T47D (cell line): Measurements from ENCODE around the gene GPC3.

ENCODE experiments used
- DNase-seq, 2 experiments: peaks; one replicate each; pipeline versions ENCODE4 v3.0.0 to v3.0.0-alpha.2; 2011 to 2012; ENCODE audit warnings: low read depth in 1 of 2, low spot score in 1 of 2
- JUND ChIP-seq: IDR thresholded peaks from 2 replicates; pipeline ENCODE4 v1.6.1; 2012; ENCODE audit warnings: low read depth
- in situ Hi-C: cut with HindIII; loops from 2 replicates; pipeline ENCODE4 v1.10.0; 2016; ENCODE audit warnings: low sequenced_read_pairs, low pct_unique_long_range_greater_than_20kb

Gene GPC3

GRCh38 chrX:133876646-133877045, 108.7 kb downstream of the GPC3 start:
- TF ChIP-seq JUND: no peak
- DNase-seq: no peak
- in situ Hi-C loops: no loop called here

GRCh38 chrX:133869270-133869669, 116.1 kb downstream of the GPC3 start:
- TF ChIP-seq JUND: no peak
- DNase-seq: no peak
- in situ Hi-C loops: no loop called here

GRCh38 chrX:133868682-133869081, 116.7 kb downstream of the GPC3 start:
- no peak for TF ChIP-seq JUND
- in situ Hi-C loops: no loop called here
- no peak for DNase-seq

- TF ChIP-seq JUND: no peak
- no peak for DNase-seq
- in situ Hi-C loops: no loop called here
Measured at GRCh38 chrX:133868250-133868649, 117.1 kb downstream of the GPC3 start.

- no peak for TF ChIP-seq JUND
- DNase-seq: no peak
- in situ Hi-C loops: no loop called here
Measured at GRCh38 chrX:133865761-133866471, 119.5 kb downstream of the GPC3 start.

GRCh38 chrX:133864236-133864635, 121.2 kb downstream of the GPC3 start:
- DNase-seq: no peak
- TF ChIP-seq JUND: no peak
- in situ Hi-C loops: no loop called here

GRCh38 chrX:133859860-133860259, 125.5 kb downstream of the GPC3 start:
- in situ Hi-C loops: no loop called here
- DNase-seq: no peak
- no peak for TF ChIP-seq JUND

- in situ Hi-C loops: no loop called here
- DNase-seq: no peak
- no peak for TF ChIP-seq JUND
Measured at GRCh38 chrX:133859336-133859735, 126.1 kb downstream of the GPC3 start.

- DNase-seq: no peak
- in situ Hi-C loops: no loop called here
- TF ChIP-seq JUND: no peak
Measured at GRCh38 chrX:133857640-133858269, 127.6 kb downstream of the GPC3 start.

GRCh38 chrX:133856819-133857218, 128.6 kb downstream of the GPC3 start:
- TF ChIP-seq JUND: no peak
- in situ Hi-C loops: no loop called here
- DNase-seq: no peak

- no peak for TF ChIP-seq JUND
- in situ Hi-C loops: no loop called here
- DNase-seq: no peak
Measured at GRCh38 chrX:133854290-133854689, 131.1 kb downstream of the GPC3 start.

GRCh38 chrX:133852837-133853356, 132.5 kb downstream of the GPC3 start:
- no peak for TF ChIP-seq JUND
- in situ Hi-C loops: no loop called here
- no peak for DNase-seq

- in situ Hi-C loops: no loop called here
- TF ChIP-seq JUND: no peak
Measured at GRCh38 chrX:133852401-133852800, 133.0 kb downstream of the GPC3 start.

More at GRCh38 chrX:133852401-133852800, 133.0 kb downstream of the GPC3 start:
- no peak for DNase-seq
